OCI-LY3 (cell line): ENCODE measurements around the gene MAMSTR.
"Not testable (repeated sequence)": the region's sequence is repeated elsewhere in the genome, so short reads cannot be mapped to it uniquely, and the experiment has no call there.

ENCODE experiments used
- H2AFZ ChIP-seq: fragments of 200-600, 300-600 bp; shearing (Covaris generic); 2 replicates; pipeline ENCODE4 v1.6.0; 2014; ENCODE audit warnings: antibody characterized with exemption, low read depth, low read length
- H3K27ac ChIP-seq: fragments of 200-600, 300-600 bp; sonication (generic); 2 replicates; pipeline ENCODE4 v1.5.1; 2014; ENCODE audit warnings: mild to moderate bottlenecking, low read length, moderate library complexity, mixed read lengths
- H3K27me3 ChIP-seq: fragments of 200-600, 300-600 bp; sonication (generic); 2 replicates; pipeline ENCODE4 v1.6.1; 2014; ENCODE audit warnings: low read depth, low read length, mixed read lengths
- H3K36me3 ChIP-seq: fragments of 200-600, 300-600 bp; sonication (generic); replicated peaks from 2 replicates; pipeline ENCODE3; 2014; ENCODE audit warnings: low read depth, low read length, mixed read lengths
- H3K4me1 ChIP-seq: fragments of 300-600, 200-600 bp; sonication (generic); 2 replicates; pipeline ENCODE4 v1.6.1; 2014; ENCODE audit warnings: low read length, mixed read lengths
- H3K4me2 ChIP-seq: fragments of 200-600, 300-600 bp; sonication (generic); 2 replicates; pipeline ENCODE4 v1.6.1; 2014; ENCODE audit warnings: low read length, mixed read lengths
- H3K4me3 ChIP-seq: fragments of 300-600, 200-600 bp; sonication (generic); 2 replicates; pipeline ENCODE4 v1.5.1; 2014; ENCODE audit warnings: antibody characterized with exemption, mild to moderate bottlenecking, low read length, moderate library complexity
- H3K79me2 ChIP-seq: fragments of 300-600, 200-600 bp; shearing (Covaris generic); 2 replicates; pipeline ENCODE4 v1.6.1; 2014; ENCODE audit warnings: mild to moderate bottlenecking, low read length, mixed read lengths
- H3K9ac ChIP-seq: fragments of 300-600, 200-600 bp; shearing (Covaris generic); 2 replicates; pipeline ENCODE4 v1.6.0; 2014; ENCODE audit warnings: mild to moderate bottlenecking, low read length, moderate library complexity
- H3K9me3 ChIP-seq: fragments of 200-600, 300-600 bp; shearing (Covaris generic); 2 replicates; pipeline ENCODE4 v1.6.1; 2014; ENCODE audit warnings: low read length, mixed read lengths; ENCODE audit not compliant: insufficient read depth
- H4K20me1 ChIP-seq: fragments of 200-600, 300-600 bp; sonication (generic); 2 replicates; pipeline ENCODE4 v1.6.1; 2016; ENCODE audit warnings: low read length, mixed read lengths; ENCODE audit not compliant: insufficient read depth
- CTCF ChIP-seq: fragments of 200-600, 300-600 bp; sonication (generic); IDR thresholded peaks from 2 replicates; pipeline ENCODE4 v1.5.1; 2014; ENCODE audit warnings: antibody characterized with exemption, low read length, low read depth
- EZH2phosphoT487 ChIP-seq: fragments of 200-600 bp; shearing (Covaris generic); IDR thresholded peaks from 2 replicates; pipeline ENCODE4 v1.6.1; 2018; ENCODE audit warnings: antibody characterized with exemption, mixed run types, low read depth

The MAMSTR gene

DNA sequence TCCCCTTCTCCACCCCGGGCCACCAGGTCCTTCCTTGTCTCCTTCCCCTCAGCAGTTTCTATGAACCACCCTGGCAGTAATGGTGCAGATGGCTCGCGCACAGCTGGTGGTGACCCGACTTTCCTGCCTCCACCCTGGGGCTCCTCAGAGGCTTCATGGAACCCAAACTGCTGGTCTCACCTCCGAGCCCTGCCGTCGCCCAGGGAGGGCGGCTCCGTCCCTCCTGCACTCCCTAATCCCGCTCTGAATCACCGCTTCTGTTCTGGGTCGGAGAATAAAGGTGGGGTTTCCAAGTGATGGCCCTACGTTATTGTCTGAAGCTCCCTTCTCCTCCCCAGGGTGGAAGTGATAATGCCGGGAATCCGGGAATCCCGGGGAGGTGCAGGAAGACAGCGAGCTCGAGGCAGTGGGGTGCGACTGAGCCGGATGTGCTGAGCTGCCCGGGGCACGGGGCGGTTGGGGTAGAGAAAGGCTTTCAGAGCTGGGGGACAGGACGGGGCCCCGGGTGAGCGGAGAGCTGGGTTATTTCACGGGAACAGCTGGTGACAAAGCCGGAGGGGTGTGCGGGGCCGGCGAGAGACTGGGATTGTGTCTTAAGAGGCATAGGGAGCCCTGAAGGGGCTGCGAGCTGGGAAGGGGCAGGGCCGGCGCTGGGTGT, 23.0 kb downstream of the MAMSTR start:
- Histone ChIP-seq H3K9me3 (no peaks in the 10 kb centered on the region), H3K27me3 (no peaks in the 10 kb centered on the region), H3K9ac (no peak overlapping the region), H2AFZ (no peak overlapping the region), H3K4me1 (no peaks in the 10 kb centered on the region), H4K20me1 (no peaks in the 10 kb centered on the region), H3K36me3 (no peaks in the 10 kb centered on the region), H3K4me2 (no peak overlapping the region), H3K79me2 (no peaks in the 10 kb centered on the region), H3K27ac (no peak overlapping the region), H3K4me3 (no peak overlapping the region)
- TF ChIP-seq EZH2phosphoT487 (no peak), CTCF (no peak)

- H3K36me3 ChIP-seq = no peaks in the 10 kb centered on the region
- no peaks in the 10 kb centered on the region for H4K20me1 ChIP-seq
- H3K9ac ChIP-seq = no peak within 1 kb of the TSS
- H3K4me3 ChIP-seq = no peak within 1 kb of the TSS
- no peak within 1 kb of the TSS for H3K27ac ChIP-seq
- no peaks in the 10 kb centered on the region for H3K79me2 ChIP-seq
- no peak for TF ChIP-seq EZH2phosphoT487
- no peak for TF ChIP-seq CTCF
- H3K4me1 ChIP-seq = no peaks in the 10 kb centered on the region
- no peak within 1 kb of the TSS for H3K4me2 ChIP-seq
- H2AFZ ChIP-seq = no peak within 1 kb of the TSS
- H3K9me3 ChIP-seq = no peaks in the 10 kb centered on the region
- no peaks in the 10 kb centered on the region for H3K27me3 ChIP-seq
Observed at GRCh38 chr19:48695743-48696352, 23.7 kb downstream of the MAMSTR start, which contains the start of gene FUT2. Gene FUT2 (plus strand): TSS chr19:48695971. CDS start chr19:48702957, 6,986 bp downstream.

DNA sequence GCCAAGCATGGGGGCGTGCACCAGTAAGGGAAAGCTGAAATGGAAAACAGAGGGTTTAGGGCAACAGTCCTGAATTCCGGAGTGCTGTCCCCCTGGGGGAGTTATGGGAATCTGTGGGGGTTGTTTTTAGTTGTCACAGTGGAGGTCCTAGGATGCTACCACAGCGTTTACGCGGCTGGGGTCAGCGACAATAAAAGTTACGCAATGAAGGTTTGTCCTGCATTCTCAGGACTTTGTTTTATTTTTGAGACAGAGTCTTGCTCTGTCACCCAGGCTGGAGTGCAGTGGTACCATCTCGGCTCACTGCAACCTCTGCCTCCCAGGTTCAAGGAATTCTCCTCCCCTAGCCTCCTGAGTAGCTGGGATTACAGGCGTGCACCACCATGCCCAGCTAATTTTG, 25.9 kb downstream of the MAMSTR start:
- H3K9me3 ChIP-seq, H3K79me2 ChIP-seq, H3K27ac ChIP-seq, H3K4me3 ChIP-seq, H4K20me1 ChIP-seq, H3K9ac ChIP-seq, H3K4me2 ChIP-seq, H3K36me3 ChIP-seq, H3K27me3 ChIP-seq, H2AFZ ChIP-seq, H3K4me1 ChIP-seq: not testable (repeated sequence)

GRCh38 chr19:48689449-48689848, 30.1 kb downstream of the MAMSTR start:
- Histone ChIP-seq H3K4me3 (no peak overlapping the region), H2AFZ (no peak overlapping the region), H3K27me3 (no peaks in the 10 kb centered on the region), H3K36me3 (no peaks in the 10 kb centered on the region), H3K27ac (no peak overlapping the region), H3K4me1 (peaks cover 3% of the 10 kb centered on the region; the same call in 1 of the 2 replicates), H3K9ac (no peak overlapping the region), H4K20me1 (no peaks in the 10 kb centered on the region), H3K79me2 (no peaks in the 10 kb centered on the region), H3K4me2 (peak overlapping the region; percentile 15), H3K9me3 (no peaks in the 10 kb centered on the region)
- TF ChIP-seq CTCF (no peak), EZH2phosphoT487 (no peak)
